A549 (cell line): ENCODE data around the gene SEMA3E.

Experiments used
- POLR2A ChIP-seq: IDR thresholded peaks from 2 replicates; pipeline ENCODE4 v1.6.1; 2012; ENCODE audit warnings: mild to moderate bottlenecking, low read length
- POLR2AphosphoS2 ChIP-seq: conservative IDR thresholded peaks from 2 replicates; pipeline ENCODE4 v1.6.1; 2012; ENCODE audit warnings: low read length, improper control_type of control experiment, inconsistent platforms
- TF ChIP-seq, protein P1 (sequence below): fragments of >200 bp; sonication (Bioruptor Twin); formaldehyde crosslinking; IDR thresholded peaks from 3 replicates; pipeline ENCODE4 v1.5.1; 2016

- TF ChIP-seq, protein P1, sequence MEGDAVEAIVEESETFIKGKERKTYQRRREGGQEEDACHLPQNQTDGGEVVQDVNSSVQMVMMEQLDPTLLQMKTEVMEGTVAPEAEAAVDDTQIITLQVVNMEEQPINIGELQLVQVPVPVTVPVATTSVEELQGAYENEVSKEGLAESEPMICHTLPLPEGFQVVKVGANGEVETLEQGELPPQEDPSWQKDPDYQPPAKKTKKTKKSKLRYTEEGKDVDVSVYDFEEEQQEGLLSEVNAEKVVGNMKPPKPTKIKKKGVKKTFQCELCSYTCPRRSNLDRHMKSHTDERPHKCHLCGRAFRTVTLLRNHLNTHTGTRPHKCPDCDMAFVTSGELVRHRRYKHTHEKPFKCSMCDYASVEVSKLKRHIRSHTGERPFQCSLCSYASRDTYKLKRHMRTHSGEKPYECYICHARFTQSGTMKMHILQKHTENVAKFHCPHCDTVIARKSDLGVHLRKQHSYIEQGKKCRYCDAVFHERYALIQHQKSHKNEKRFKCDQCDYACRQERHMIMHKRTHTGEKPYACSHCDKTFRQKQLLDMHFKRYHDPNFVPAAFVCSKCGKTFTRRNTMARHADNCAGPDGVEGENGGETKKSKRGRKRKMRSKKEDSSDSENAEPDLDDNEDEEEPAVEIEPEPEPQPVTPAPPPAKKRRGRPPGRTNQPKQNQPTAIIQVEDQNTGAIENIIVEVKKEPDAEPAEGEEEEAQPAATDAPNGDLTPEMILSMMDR, result no peak
- no peak for TF ChIP-seq POLR2AphosphoS2
- TF ChIP-seq POLR2A, result no peak
Observed at GRCh38 chr7:83451501-83452045, 197.4 kb downstream of the SEMA3E start.
